GM21737 (cell line): Measurements from ENCODE around the gene TPM1.

Experiments
- ATAC-seq: cut with Tn5 transposase; IDR thresholded peaks from one replicate; pipeline ENCODE4 v1.9.1; 2021; ENCODE audit warnings: mild to moderate bottlenecking, moderate library complexity; ENCODE audit not compliant: unreplicated experiment

TPM1 gene

GRCh38 chr15:63040509-63040908, 2.0 kb upstream of the TPM1 start:
- no peak for ATAC-seq

- no peak for ATAC-seq
These were observed 1.6 kb upstream of the TPM1 start for GRCh38 chr15:63040954-63041353.

- no peak for ATAC-seq
These were observed 1.1 kb upstream of the TPM1 start for GRCh38 chr15:63041402-63041973.

GRCh38 chr15:63042877-63043334, 359 bp downstream of the TPM1 start:
- ATAC-seq, result no peak

GRCh38 chr15:63043335-63044076, 959 bp downstream of the TPM1 start:
- no peak for ATAC-seq

- ATAC-seq, result no peak
These were observed 1.6 kb downstream of the TPM1 start for GRCh38 chr15:63044077-63044644.

- ATAC-seq, result no peak
These were observed 2.3 kb downstream of the TPM1 start for GRCh38 chr15:63044645-63045464.

GRCh38 chr15:63045465-63045840, 2.9 kb downstream of the TPM1 start:
- no peak for ATAC-seq

GRCh38 chr15:63045879-63046278, 3.3 kb downstream of the TPM1 start:
- ATAC-seq, result no peak

- ATAC-seq, result no peak
These were observed 4.6 kb downstream of the TPM1 start for GRCh38 chr15:63046917-63047760.

- ATAC-seq, result no peak
These were observed 5.2 kb downstream of the TPM1 start for GRCh38 chr15:63047792-63048114.

- ATAC-seq, result peak; percentile 83
These were observed 5.7 kb downstream of the TPM1 start for GRCh38 chr15:63048115-63048775.

GRCh38 chr15:63048776-63049665, 6.5 kb downstream of the TPM1 start:
- ATAC-seq, result no peak

- no peak for ATAC-seq
These were observed 7.3 kb downstream of the TPM1 start for GRCh38 chr15:63049783-63050371.

GRCh38 chr15:63050731-63051155, 8.2 kb downstream of the TPM1 start:
- ATAC-seq, result no peak

GRCh38 chr15:63051156-63052066, 8.9 kb downstream of the TPM1 start:
- no peak for ATAC-seq

- ATAC-seq, result no peak
These were observed 9.7 kb downstream of the TPM1 start for GRCh38 chr15:63052077-63052841.
